Astrocyte (in vitro differentiated cells and primary cell): ENCODE measurements around the gene LIPG. TPM values are rescaled to one million over a fixed set of nuclear protein-coding genes. Genes with fewer than 3 reads are reported as not detected.

ENCODE experiments used
- DNase-seq: peaks from one replicate; pipeline ENCODE4 v3.0.0-alpha.2; 2010; ENCODE audit warnings: low read depth
- FAIRE-seq: peaks from 2 replicates; lab custom pipeline; 2011; peaks lifted over from hg19 to GRCh38; lab: Jason Lieb, UNC
- H2AFZ ChIP-seq: 2 replicates; pipeline ENCODE4 v1.6.0; 2012; ENCODE audit warnings: low read depth, low read length, inconsistent platforms
- H3K27ac ChIP-seq: 2 replicates; pipeline ENCODE4 v1.5.1; 2011; ENCODE audit warnings: low read depth, low read length, inconsistent platforms
- H3K27me3 ChIP-seq: 2 replicates; pipeline ENCODE4 v1.6.0; 2011; ENCODE audit warnings: low read length, inconsistent platforms; ENCODE audit not compliant: insufficient read depth
- H3K36me3 ChIP-seq: 2 replicates; pipeline ENCODE4 v1.5.1; 2011; ENCODE audit warnings: low read length, inconsistent platforms; ENCODE audit not compliant: insufficient read depth
- H3K4me1 ChIP-seq: 2 replicates; pipeline ENCODE4 v1.5.1; 2011; ENCODE audit warnings: low read length, inconsistent platforms; ENCODE audit not compliant: insufficient read depth
- H3K4me2 ChIP-seq: 2 replicates; pipeline ENCODE4 v1.6.0; 2012; ENCODE audit warnings: low read length, inconsistent platforms
- H3K4me3 ChIP-seq: 2 replicates; pipeline ENCODE4 v1.5.1; 2011; ENCODE audit warnings: low read depth, mild to moderate bottlenecking, low read length, inconsistent platforms; ENCODE audit not compliant: insufficient read depth
- H3K79me2 ChIP-seq: 2 replicates; pipeline ENCODE4 v1.6.0; 2012; ENCODE audit warnings: mild to moderate bottlenecking, low read length, inconsistent platforms; ENCODE audit not compliant: insufficient read depth
- H3K9ac ChIP-seq: 2 replicates; pipeline ENCODE4 v1.6.0; 2012; ENCODE audit warnings: mild to moderate bottlenecking, low read length, inconsistent platforms
- H3K9me3 ChIP-seq: 2 replicates; pipeline ENCODE4 v1.5.1; 2012; ENCODE audit warnings: low read depth, mild to moderate bottlenecking, low read length, inconsistent platforms; ENCODE audit not compliant: insufficient read depth
- H4K20me1 ChIP-seq: 2 replicates; pipeline ENCODE4 v1.6.0; 2012; ENCODE audit warnings: low read length, inconsistent platforms; ENCODE audit not compliant: insufficient read depth
- H3K27ac Mint-ChIP-seq: one replicate; pipeline ENCODE4 v1.8.0; 2021; ENCODE audit warnings: mild to moderate bottlenecking, mixed read lengths; ENCODE audit not compliant: unreplicated experiment
- H3K27me3 Mint-ChIP-seq: one replicate; pipeline ENCODE4 v1.8.0; 2021; ENCODE audit warnings: low read depth, mixed read lengths; ENCODE audit not compliant: unreplicated experiment
- H3K36me3 Mint-ChIP-seq: one replicate; pipeline ENCODE4 v1.8.0; 2021; ENCODE audit warnings: low read depth, mixed read lengths; ENCODE audit not compliant: unreplicated experiment
- H3K4me1 Mint-ChIP-seq: one replicate; pipeline ENCODE4 v1.8.0; 2021; ENCODE audit warnings: low read depth, mixed read lengths; ENCODE audit not compliant: unreplicated experiment
- H3K4me3 Mint-ChIP-seq: one replicate; pipeline ENCODE4 v1.8.0; 2021; ENCODE audit warnings: mild to moderate bottlenecking, moderate library complexity, mixed read lengths; ENCODE audit not compliant: unreplicated experiment
- H3K9me3 Mint-ChIP-seq: one replicate; pipeline ENCODE4 v1.8.0; 2021; ENCODE audit warnings: mild to moderate bottlenecking, mixed read lengths; ENCODE audit not compliant: unreplicated experiment
- EZH2 ChIP-seq: IDR thresholded peaks from 2 replicates; pipeline ENCODE4 v1.6.1; 2012; ENCODE audit warnings: mild to moderate bottlenecking, low read length, inconsistent platforms; ENCODE audit not compliant: insufficient read depth
- total RNA-seq: library from RNA; stranded (reverse); gene quantifications from 2 replicates; pipeline ENCODE4 v1.2.1, GENCODE V29; 2021
- TF ChIP-seq, protein P1 (sequence below): IDR thresholded peaks from 2 replicates; pipeline ENCODE4 v1.5.1; 2011; ENCODE audit warnings: low read depth, mild to moderate bottlenecking, inconsistent platforms, low read length, moderate library complexity; ENCODE audit not compliant: insufficient read depth

The LIPG gene
- total RNA-seq, 1 donor from 2014 or later, result 18.3 TPM

GRCh38 chr18:49550621-49551339, 11.1 kb upstream of the LIPG start:
- H3K4me3 Mint-ChIP-seq, result no peak overlapping the region
- FAIRE-seq, result no peak
- H3K36me3 ChIP-seq, result no peaks in the 10 kb centered on the region
- H3K27ac Mint-ChIP-seq, result no peak overlapping the region
- no peak overlapping the region for H3K27ac ChIP-seq
- DNase-seq, result no peak
- H3K9me3 ChIP-seq, result no peaks in the 10 kb centered on the region
- peaks cover 7% of the 10 kb centered on the region for H3K4me1 ChIP-seq
- H2AFZ ChIP-seq, result no peak overlapping the region
- H3K4me1 Mint-ChIP-seq, result peaks cover 12% of the 10 kb centered on the region
- no peaks in the 10 kb centered on the region for H3K27me3 ChIP-seq
- no peak overlapping the region for H3K4me3 ChIP-seq
- no peaks in the 10 kb centered on the region for H4K20me1 ChIP-seq
- no peaks in the 10 kb centered on the region for H3K36me3 Mint-ChIP-seq
- no peak overlapping the region for H3K4me2 ChIP-seq
- no peaks in the 10 kb centered on the region for H3K79me2 ChIP-seq
- peaks cover 6% of the 10 kb centered on the region for H3K9me3 Mint-ChIP-seq
- no peaks in the 10 kb centered on the region for H3K27me3 Mint-ChIP-seq
- TF ChIP-seq EZH2, result no peak
- TF ChIP-seq, protein P1, sequence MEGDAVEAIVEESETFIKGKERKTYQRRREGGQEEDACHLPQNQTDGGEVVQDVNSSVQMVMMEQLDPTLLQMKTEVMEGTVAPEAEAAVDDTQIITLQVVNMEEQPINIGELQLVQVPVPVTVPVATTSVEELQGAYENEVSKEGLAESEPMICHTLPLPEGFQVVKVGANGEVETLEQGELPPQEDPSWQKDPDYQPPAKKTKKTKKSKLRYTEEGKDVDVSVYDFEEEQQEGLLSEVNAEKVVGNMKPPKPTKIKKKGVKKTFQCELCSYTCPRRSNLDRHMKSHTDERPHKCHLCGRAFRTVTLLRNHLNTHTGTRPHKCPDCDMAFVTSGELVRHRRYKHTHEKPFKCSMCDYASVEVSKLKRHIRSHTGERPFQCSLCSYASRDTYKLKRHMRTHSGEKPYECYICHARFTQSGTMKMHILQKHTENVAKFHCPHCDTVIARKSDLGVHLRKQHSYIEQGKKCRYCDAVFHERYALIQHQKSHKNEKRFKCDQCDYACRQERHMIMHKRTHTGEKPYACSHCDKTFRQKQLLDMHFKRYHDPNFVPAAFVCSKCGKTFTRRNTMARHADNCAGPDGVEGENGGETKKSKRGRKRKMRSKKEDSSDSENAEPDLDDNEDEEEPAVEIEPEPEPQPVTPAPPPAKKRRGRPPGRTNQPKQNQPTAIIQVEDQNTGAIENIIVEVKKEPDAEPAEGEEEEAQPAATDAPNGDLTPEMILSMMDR, result no peak
- H3K9ac ChIP-seq, result no peak overlapping the region

DNA sequence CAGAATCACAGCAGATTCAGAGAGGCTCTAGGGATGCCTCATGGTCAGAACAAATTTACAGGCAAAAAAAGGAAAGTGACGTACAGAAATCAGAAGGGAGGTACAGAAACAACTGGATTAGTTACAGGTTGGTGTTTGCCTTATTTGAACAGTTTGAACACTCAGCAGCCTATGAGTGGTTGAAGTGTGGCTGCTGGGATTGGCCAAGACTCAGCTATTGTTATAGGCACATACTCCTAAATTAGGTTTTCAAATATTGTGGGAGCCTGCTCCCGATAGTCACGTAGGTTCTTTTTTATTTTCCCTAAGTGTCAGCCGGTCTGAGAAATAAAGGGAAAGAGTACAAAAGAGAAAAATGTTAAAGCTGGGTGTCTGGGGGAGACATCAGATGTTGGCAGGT, 8.9 kb upstream of the LIPG start:
- H3K27me3 Mint-ChIP-seq, result no peaks in the 10 kb centered on the region
- H3K27me3 ChIP-seq, result no peaks in the 10 kb centered on the region
- no peak overlapping the region for H2AFZ ChIP-seq
- peaks cover 3% of the 10 kb centered on the region for H3K4me1 Mint-ChIP-seq
- H4K20me1 ChIP-seq, result no peaks in the 10 kb centered on the region
- no peak overlapping the region for H3K27ac ChIP-seq
- no peak overlapping the region for H3K27ac Mint-ChIP-seq
- H3K79me2 ChIP-seq, result no peaks in the 10 kb centered on the region
- no peak overlapping the region for H3K4me3 Mint-ChIP-seq
- FAIRE-seq (no peak), DNase-seq (no peak)
- H3K36me3 Mint-ChIP-seq, result no peaks in the 10 kb centered on the region
- TF ChIP-seq, protein P1, result no peak
- no peak for TF ChIP-seq EZH2
- H3K4me1 ChIP-seq, result peaks cover 4% of the 10 kb centered on the region
- peaks cover 6% of the 10 kb centered on the region for H3K9me3 Mint-ChIP-seq
- no peaks in the 10 kb centered on the region for H3K9me3 ChIP-seq
- no peak overlapping the region for H3K9ac ChIP-seq
- no peaks in the 10 kb centered on the region for H3K36me3 ChIP-seq
- H3K4me3 ChIP-seq, result no peak overlapping the region
- no peak overlapping the region for H3K4me2 ChIP-seq

DNA sequence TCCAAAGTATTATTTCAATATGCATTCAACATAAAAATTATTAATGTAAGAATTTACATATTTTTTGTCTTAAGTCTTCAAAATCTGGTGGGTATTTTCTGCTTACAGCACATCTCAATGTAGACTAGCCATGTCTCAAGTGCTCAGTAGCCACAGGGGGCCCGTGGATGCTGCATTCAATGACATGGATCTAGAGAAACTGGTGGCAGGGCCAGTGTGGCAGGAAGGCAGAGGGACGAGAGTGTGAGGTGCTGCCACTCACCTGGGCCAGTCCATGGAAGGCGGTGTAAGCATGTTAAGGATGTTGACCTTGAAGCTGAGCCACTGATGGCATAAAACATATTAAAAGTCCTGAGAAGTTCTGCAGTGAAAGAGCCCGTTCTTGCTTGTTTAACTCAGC, 6.2 kb upstream of the LIPG start:
- Histone ChIP-seq H3K27ac (no peak overlapping the region), H3K9ac (no peak overlapping the region), H3K27me3 (peaks cover 9% of the 10 kb centered on the region), H3K4me1 (peaks cover 1% of the 10 kb centered on the region), H3K36me3 (no peaks in the 10 kb centered on the region), H4K20me1 (no peaks in the 10 kb centered on the region), H3K9me3 (no peaks in the 10 kb centered on the region), H3K4me3 (no peak overlapping the region), H2AFZ (no peak overlapping the region), H3K79me2 (no peaks in the 10 kb centered on the region), H3K4me2 (no peak overlapping the region)
- Mint-ChIP-seq H3K4me1 (no peaks in the 10 kb centered on the region), H3K27ac (no peak overlapping the region), H3K4me3 (no peak overlapping the region), H3K27me3 (peaks cover 14% of the 10 kb centered on the region), H3K36me3 (no peaks in the 10 kb centered on the region), H3K9me3 (peaks cover 6% of the 10 kb centered on the region)
- DNase-seq (no peak), FAIRE-seq (no peak)
- no peak for TF ChIP-seq EZH2
- TF ChIP-seq, protein P1, result no peak
